COLO668 (cell line): ENCODE data around the gene AS3MT.
"Not testable (repeated sequence)": the region's sequence is repeated elsewhere in the genome, so short reads cannot be mapped to it uniquely, and the experiment has no call there.

Source experiments
- DNase-seq: peaks from one replicate; lab custom pipeline; 2025; ENCODE audit not compliant: unreplicated experiment; lab: John Stamatoyannopoulos, UW

Gene AS3MT

DNA sequence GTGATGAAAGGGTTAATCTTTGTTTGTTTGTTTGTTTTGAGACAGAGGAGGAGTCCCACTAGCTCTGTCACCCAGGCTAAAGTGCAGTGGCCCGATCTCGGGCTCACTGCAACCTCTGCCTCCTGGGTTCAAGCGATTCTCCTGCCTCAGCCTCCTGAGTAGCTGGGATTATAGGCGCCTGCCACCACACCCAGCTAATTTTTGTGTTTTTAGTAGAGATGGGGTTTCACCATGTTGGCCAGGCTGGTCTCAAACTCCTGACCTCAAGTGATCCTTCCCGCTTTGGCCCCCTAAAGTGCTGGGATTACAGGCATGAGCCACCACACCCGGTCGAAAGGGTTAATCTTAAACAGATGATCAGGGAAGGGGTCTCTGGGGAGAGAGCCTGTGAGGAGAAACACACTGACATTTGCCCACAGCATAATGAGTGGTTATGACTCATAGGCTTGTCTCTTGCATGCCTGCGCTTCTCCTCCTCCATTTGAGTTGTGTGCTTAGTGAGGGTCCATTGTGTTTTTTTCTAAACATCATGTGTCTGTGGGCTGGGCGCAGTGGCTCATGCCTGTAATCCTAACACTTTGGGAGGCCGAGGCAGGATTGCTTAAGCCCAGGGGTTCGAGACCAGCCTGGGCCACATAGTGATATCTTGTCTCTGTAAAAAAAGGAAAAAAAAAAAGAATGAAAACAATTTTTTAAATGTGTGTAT is 13.4 kb upstream of the AS3MT start:
- DNase-seq, result not testable (repeated sequence)

DNA sequence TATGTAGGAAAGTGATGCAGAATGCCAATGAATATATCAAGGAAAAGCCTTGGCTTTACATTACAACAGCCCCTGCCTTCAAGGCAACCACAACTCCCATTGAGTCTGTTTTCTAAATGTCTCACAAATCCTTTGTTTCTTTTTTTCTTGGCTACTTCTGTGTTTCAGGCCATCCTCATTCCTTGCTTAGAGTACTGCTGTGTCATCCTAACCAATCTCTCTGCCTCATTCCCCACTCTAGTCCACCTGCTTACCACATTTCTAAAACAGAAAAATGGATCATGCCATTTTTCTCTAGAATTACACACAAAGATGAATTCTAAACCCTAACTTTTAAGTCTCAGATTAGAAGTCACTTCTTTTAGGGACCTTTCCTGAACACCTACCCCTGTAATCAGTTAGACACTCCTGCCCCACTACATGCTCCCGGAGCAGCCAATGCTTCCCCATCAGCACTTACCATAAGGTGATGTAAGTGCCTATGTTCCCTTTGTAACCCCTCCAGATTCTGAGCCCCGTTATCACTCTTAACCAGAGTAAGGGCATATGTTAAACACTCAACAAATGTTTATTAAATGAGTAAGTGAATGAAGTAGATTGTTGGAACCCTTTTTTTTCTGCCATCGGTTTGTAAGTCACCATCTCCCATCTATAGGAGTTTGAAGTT is 12.4 kb upstream of the AS3MT start:
- no peak for DNase-seq

DNA sequence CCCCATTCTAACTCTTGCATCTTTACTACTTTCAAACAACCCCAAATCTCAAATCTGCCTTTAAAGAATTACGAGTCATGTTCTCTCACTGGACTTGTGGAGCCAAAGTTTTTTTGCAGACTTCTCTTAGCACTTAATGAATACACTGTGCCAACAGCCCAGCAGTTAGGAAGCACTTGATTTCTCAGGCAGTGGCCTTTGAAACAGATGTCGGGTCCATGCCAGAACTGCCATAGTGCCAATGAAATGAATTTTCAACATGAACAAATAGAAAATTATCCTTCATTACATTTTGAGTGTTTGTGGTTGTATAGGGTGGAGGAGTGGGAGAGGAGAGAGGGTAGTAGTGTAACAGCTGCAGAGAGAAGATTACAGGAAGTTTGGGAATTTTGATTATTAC is 9.4 kb upstream of the AS3MT start:
- DNase-seq, result no peak

DNA sequence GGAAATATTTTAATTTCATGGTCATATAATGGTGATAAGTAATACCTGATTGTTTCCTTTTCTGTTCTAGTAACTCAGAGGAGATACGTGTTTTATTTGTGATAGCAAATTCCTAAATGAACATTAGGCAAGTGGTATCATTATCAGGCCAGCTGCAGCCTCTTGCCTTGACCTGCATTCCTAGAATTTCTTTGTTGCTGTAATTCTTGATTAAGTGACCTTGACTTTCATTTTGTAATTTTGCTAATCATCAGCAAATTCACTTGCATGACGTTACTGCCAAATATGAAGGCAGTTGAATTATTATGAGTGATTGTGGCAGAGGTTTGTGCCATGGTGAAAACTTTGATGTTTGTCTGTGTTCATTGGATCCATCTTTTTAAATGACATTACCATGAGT is 5.6 kb upstream of the AS3MT start:
- no peak for DNase-seq

DNA sequence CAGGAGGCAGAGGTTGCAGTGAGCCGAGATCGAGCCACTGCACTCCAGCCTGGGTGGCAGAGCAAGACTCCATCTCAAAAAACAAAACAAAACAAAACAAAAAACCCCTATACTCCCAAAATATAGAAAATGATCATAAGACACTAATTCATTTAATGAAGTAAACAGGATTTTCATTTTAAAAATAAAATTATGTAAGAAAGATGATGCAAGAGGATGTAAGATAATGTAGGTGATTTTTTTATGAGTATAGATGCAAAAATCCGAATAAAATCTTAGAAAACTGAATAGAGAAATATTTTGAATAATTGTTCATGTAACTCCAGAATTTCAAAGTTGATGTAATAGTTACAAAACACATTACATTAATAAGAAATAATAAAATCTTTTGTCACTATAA is 3.6 kb upstream of the AS3MT start:
- no peak for DNase-seq

DNA sequence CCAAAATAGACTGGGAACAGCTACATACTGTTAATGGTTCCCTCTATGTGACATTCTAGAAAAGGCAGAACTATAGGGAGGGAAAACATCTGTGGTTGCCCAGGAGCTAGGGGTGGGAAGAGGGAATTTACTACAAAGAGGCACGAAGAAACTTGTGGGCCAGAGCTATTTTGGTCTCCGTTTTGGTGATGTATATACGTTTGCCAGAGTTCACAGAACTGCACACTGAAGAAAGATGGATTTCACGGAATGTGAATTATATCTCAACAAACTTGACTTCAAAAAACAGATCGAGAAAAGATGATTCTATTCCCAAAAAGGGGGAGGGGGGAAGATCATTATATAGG is 386 bp upstream of the AS3MT start:
- DNase-seq, result no peak

DNA sequence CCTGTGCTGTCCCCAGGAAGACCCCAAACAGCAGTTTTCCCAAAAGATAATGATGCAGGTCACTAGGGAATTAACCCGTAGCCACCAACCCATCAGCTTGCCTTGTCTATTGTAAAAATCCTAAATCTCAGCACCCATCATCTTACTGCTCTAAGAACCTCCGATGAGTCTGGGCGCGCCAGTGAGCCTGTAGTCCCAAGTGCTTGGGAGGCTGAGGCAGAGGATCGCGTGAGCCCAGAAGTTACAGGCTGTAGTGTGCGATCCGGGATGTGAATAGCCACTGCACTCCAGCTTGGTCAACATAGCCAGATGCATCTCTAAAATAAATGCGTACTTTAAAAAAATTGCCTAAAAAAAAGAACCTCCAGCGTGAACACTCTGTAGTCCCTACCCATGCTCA is 951 bp downstream of the AS3MT start:
- no peak for DNase-seq

DNA sequence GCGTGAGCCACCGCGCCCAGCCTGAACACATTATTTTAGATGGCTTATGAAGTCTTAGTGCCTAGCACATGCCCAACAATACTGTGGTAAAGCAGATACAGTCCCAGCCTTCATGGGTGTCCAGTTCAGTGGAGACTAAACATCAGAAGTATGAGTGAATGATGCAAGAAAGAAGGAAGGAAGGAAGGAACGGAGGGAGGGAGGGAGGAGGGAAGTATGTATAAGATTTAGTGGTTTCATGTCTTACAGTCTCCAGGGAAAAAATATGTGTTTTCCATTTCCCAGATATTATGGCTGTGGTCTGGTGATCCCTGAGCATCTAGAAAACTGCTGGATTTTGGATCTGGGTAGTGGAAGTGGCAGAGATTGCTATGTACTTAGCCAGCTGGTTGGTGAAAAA is 2.9 kb downstream of the AS3MT start:
- DNase-seq, result no peak

DNA sequence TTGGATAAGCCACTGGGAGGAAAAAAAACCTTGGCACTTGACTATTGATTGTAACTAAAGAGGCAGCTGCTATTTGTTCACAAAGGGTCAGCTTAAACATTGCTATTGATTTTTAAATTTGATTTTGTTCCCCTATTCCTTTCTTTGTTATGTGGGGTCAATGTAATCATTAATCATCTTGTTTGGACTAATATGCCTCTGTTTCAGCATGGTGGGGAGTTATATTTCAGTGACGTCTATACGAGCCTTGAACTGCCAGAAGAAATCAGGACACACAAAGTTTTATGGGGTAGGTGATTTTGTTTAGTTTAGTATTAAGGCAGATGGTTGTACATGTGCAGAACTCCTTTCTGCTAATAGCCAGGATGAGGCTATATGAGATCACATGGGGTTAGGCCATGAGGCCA is 7.5 kb downstream of the AS3MT start:
- no peak for DNase-seq

DNA sequence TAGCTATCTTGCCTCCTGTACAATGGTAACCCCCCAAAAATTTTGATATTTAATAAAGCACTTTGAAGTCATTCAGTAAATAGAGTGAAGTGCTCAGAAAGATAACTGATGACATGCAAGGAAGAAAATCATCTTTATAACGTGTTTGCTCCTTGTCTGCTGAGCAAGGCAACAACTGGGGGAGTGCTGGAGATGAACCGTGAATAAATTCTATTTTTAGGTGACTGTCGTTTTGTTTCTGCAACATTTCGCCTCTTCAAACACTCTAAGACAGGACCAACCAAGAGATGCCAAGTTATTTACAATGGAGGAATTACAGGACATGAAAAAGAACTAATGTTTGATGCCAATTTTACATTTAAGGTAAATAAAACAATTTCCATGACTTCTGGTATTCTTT is 9.4 kb downstream of the AS3MT start:
- DNase-seq, result no peak

DNA sequence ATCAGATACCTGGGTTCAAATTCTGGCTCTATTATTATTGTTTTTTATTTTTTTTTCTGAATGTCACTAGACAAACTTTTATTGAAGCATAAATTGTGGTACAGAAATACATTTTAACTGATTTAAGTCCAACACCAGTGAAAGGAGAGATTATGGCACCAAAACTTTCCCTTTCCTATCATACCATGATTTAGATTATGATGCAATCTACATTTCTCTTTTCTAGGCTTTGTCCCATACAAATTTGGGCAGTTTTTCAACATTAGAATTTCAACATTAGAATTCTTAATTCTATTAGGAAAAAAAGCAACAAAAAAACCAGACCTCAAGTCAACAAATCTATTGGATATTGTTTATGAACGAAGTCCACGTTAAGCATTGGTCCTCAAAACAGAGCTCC is 11.0 kb downstream of the AS3MT start:
- DNase-seq, result no peak

DNA sequence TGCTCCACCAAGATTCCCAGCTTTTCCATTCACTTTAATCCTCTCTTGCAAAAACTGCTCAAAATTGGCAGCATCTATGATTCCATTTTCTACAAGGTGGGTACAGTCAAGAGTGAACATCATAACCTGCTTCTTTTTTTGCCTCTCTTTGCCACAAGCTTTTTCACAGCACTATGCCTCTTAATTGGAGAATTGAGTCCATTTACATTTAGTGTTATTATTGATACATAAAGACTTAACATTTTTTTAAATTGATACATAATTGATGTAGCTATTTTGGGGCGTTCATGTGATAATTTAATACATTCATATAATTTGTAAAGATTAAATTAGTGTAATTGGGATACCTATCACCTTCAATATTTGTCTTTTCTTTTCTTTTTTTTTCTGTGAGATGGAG is 18.8 kb downstream of the AS3MT start:
- no peak for DNase-seq

DNA sequence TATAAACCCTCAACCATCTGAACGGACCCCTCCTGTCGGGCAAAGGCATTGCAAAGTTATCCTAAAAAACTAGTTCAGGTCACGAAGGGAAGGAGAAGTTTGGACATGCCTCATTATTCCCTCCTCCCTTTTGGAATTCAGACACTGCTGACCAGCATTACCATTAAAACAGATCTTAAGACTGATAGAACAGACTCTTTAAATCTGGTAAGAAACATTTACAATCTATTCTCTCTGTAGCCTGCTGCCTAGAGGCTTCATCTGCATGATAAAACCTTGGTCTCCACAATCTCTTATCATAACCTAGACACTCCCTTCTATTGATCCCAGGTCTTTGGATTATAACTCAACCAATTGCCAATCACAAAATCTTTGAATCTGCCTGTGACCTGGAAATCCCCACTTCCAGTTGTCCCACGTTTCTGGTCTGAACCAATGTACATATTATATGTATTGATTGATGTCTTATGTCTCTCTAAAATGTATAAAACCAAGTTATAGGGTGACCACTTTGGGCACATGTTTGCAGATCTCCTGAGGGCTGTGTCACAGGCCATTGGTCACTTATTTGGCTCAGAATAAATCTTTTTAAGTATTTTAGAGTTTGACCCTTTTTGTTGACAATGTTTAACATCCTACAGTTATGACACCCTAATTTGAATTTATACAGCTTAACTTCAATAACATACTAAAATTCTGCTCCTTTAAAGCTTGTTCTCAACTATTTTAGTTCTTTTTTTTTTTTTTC is 25.4 kb downstream of the AS3MT start:
- DNase-seq, result no peak

DNA sequence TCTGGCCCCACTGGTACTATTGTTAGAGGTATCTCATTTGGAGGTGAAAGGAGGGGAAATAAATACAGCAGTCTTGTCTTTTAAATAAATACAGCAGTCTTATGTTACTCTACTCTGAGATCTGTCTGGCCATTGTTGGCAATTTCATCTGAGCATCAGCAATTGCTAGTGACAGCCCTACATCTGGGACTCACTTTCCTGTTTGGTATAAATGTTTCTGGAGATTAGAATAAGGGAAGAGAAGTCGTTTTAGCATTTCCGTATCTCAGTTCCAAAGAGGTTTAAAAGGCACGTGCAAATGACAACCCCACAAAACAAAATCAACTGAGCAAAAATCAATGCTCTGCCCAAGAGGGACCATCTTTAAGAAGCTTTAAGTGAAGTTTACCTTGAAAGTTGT is 30.7 kb downstream of the AS3MT start:
- DNase-seq, result no peak

DNA sequence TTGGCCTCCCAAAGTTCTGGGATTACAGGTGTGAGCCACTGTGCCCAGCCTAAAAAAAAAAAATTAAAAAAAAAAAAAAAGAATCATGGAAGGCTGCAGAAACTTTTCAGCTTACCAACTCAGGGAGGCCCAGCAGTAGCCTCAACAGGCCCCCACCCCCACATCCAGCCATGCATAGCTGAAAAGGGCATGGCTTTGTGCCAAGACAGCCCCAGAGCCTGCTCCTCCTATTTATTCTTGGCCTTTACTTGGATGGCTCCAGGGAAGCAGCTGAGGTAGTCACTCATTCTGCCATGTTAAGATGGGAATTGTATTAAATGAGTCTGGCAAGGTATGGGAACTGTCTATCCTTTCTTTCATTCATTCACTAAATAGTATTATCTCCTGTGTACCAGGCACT is 35.1 kb downstream of the AS3MT start:
- no peak for DNase-seq

DNA sequence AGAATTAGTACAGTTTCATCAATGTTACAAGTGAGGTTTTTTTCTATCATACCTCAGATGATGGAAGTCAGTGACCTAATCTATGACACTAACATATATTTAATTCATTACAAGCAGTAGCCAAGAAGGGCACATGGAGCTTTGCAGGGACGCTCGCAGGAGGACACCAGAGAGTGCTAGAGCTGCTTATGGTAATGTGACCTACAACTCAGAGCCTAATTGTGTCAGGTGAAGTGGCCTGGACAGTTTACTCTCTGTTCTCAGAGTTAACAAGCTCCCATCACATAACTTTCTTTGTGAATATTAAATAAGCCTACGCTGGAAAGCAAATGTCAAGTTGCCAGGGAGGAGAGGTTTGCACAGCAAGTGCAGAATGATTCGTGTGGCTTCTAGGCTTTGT is 37.2 kb downstream of the AS3MT start:
- no peak for DNase-seq

DNA sequence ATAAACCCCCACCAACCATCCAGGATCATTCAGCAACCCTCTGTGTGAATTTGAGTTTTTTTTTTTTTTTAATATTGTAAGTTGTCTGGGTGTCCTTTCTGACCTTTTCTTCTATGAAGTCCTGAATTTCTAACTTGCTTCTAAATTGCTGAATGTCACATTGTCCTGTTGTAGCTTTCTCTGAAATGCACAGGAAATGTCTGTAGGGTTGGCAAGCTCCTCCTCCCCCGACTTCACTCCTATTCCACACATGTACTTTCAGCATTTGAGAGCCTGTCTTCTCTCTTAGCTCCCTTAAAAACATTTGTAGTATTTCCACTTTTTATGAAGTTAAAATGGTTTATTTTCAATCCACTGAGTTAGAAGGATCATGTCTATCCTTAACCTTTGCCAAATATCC is 45.5 kb downstream of the AS3MT start:
- DNase-seq, result no peak

DNA sequence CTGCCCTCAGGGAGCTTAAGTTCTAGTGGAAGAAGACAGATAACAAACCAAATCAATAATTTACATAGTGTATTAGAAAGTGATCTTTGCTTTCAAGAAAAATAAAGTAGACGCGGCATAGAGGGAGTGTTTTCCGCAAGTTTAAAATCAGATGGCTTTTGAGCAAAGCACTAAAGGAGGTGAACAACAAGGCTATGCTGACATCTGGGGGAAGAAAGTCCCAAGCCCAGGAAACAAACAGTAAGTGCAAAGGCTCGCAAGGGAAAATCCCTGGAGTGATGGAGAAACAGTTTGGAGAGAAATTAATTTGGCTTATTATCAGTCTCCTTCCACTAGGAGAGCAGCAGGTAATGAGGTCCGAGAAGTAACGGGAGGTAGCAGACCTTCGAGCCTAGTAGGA is 46.9 kb downstream of the AS3MT start:
- DNase-seq, result no peak

DNA sequence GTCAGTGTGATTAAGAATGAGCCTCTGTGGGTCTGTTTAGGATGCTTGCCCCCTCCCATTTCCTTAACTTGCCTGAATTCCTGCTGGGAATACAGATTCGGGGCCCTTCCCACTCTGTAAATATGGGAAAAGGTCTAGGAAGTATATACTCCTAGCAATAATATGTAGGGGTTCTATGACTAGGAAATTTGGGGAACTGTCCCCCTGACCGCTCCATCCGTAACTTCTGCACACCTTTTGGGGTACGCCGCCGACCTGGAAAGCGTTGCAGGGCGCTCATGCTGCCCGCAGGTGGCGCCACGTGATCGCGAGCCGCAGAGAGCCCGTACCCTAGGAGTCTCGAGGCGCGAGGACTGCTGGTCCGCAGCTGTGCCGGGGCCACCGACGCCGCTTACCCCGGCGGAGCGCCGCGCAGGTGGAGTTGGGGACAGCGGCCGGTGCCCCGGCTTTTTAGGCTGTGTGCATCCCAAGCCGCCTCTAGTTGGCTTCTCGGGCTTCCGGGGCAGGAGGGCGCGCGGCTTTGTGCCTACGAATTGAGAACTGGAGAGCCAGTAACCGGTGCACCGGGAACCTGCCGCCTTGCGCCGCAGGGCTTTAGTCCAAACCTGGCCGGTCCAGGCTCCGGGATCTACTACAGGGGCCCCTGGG is 48.2 kb downstream of the AS3MT start:
- peak; percentile 70 for DNase-seq

DNA sequence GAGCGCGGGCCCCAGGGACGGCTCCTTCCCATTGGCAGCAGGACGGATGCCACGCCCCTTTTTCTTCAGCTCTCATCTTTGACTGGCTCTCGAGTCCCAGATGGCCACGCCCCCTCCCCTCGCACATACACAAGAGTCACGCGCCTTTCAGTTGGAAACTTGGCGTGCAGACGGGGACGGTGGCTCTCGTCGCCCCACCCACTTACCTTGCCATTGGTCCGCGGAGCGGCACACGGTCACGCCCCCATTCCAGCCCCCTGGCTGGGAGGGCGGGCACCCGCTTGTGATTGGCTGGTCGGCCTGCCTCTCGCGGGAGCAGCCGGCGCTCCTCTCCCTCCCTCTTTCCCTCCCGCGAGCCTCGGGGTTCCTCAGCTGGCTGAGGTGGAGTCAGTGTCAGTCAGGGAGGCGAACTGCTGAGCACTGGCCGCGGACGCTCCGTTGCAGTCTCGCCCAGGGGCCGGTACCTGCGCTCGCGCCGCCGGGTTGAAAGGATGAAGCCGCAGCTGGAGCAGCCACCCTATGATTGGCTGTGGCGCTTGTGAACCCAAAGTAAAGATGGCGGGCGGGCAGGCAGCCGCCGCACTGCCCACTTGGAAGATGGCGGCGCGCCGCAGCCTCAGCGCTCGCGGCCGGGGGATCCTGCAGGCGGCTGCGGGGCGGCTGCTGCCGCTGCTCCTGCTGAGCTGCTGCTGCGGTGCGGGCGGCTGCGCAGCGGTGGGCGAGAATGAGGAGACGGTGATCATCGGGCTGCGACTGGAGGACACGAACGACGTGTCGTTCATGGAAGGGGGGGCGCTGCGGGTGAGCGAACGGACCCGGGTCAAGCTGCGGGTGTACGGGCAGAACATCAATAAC is 48.9 kb downstream of the AS3MT start, which contains the start of gene CNNM2:
Gene CNNM2 (plus strand): TSS at position 333 of the 855 bp plus-strand sequence. CDS start 187 bp downstream, at position 520.
- DNase-seq, result peak; percentile 98

DNA sequence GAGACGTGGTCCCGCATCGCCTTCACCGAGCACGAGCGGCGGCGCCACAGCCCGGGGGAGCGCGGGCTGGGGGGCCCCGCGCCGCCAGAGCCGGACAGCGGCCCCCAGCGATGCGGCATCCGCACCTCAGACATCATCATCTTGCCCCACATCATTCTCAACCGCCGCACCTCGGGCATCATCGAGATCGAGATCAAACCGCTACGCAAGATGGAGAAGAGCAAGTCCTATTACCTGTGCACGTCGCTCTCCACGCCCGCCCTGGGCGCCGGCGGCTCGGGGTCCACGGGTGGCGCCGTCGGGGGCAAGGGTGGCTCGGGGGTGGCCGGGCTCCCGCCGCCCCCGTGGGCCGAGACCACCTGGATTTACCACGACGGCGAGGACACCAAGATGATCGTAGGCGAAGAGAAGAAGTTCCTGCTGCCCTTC is 49.6 kb downstream of the AS3MT start:
- peak; percentile 36 for DNase-seq
